HCT116 (cell line): Measurements from ENCODE around the gene ZXDC. TPM values are rescaled to one million over a fixed set of nuclear protein-coding genes. Genes with fewer than 3 reads are reported as not detected.

Experiments
- ATAC-seq: fragments of 200-7000 bp; cut with Tn5 transposase; 2 replicates; pipeline ENCODE4 v1.9.1; 2020; ENCODE audit warnings: mild to moderate bottlenecking, moderate library complexity
- BruUV-seq: library from RNA; stranded (reverse); fragments of 400-500 nt; replicated peaks from 2 replicates; lab custom pipeline; 2021; lab: Mats Ljungman, UMichigan
- CTCF ChIA-PET: fragments of 300-600 bp; sonication (Branson Sonifier 250); formaldehyde crosslinking; loops from one replicate; lab custom pipeline; 2021; ENCODE audit warnings: antibody characterized with exemption; lab: Charles Lee
- POLR2A ChIA-PET: fragments of 300-600, 350-600 bp; sonication (Branson Sonifier 250); formaldehyde crosslinking; loops from one replicate; lab custom pipeline; 2021; ENCODE audit warnings: antibody characterized with exemption; lab: Charles Lee
- RAD21 ChIA-PET, 2 experiments: fragments of 300-600 bp; sonication (Branson Sonifier 250); formaldehyde crosslinking; loops; one replicate each; lab custom pipeline; 2023; ENCODE audit warnings: low total read pairs in 2 of 2; ENCODE audit not compliant: uncharacterized antibody in 2 of 2, unreplicated experiment in 2 of 2, low non-redundant PET in 1 of 2; lab: Charles Lee
- DNase-seq: peaks from one replicate; pipeline ENCODE4 v3.0.0-alpha.2; 2010; ENCODE audit warnings: low read depth, low spot score
- H2AFZ ChIP-seq: fragments of 200-600 bp; shearing (Covaris generic), sonication (generic); 2 replicates; pipeline ENCODE4 v1.6.1; 2017; ENCODE audit warnings: low read depth, mixed run types, mixed read lengths, antibody characterized with exemption, low read length; ENCODE audit not compliant: poor library complexity, severe bottlenecking
- H3K27ac ChIP-seq: 2 replicates; pipeline ENCODE4 v1.5.1; 2012; ENCODE audit warnings: low read depth, low read length
- H3K27me3 ChIP-seq: fragments of 200-600 bp; sonication (generic); 2 replicates; pipeline ENCODE4 v1.6.1; 2016; ENCODE audit warnings: mixed run types, low read length, mixed read lengths; ENCODE audit not compliant: insufficient read depth
- H3K36me3 ChIP-seq, 2 experiments: fragments of 200-500 bp in 1 of 2; fragments of 200-600 bp in 1 of 2; sonication (Bioruptor generic) in 1 of 2; sonication (generic) in 1 of 2; 2 replicates each; pipeline versions ENCODE4 v1.5.1 to v1.6.1; 2014 to 2016; ENCODE audit warnings: low read length in 2 of 2, inconsistent platforms in 1 of 2, mixed read lengths in 1 of 2, mixed run types in 1 of 2; ENCODE audit not compliant: insufficient read depth in 2 of 2, control insufficient read depth in 1 of 2
- H3K4me1 ChIP-seq, 2 experiments: fragments of 200-600 bp in 1 of 2; sonication (generic) in 1 of 2; 2 replicates each; pipeline versions ENCODE4 v1.5.1 to v1.6.1; 2012 to 2017; ENCODE audit warnings: low read length in 2 of 2, inconsistent platforms in 1 of 2, mild to moderate bottlenecking in 1 of 2, mixed read lengths in 1 of 2, mixed run types in 1 of 2, moderate library complexity in 1 of 2; ENCODE audit not compliant: insufficient read depth in 2 of 2, control insufficient read depth in 1 of 2
- H3K4me2 ChIP-seq: fragments of 200-600 bp; sonication (generic); 2 replicates; pipeline ENCODE4 v1.6.1; 2017; ENCODE audit warnings: mixed run types, low read length, mixed read lengths
- H3K4me3 ChIP-seq, 2 experiments: fragments of 200-600 bp in 1 of 2; sonication (generic) in 1 of 2; replicated peaks in 1 of 2; 2 replicates each; pipeline ENCODE4 v1.5.1; 2011 to 2016; ENCODE audit warnings: low read length in 2 of 2, control low read depth in 1 of 2, low read depth in 1 of 2, mild to moderate bottlenecking in 1 of 2, mixed read lengths in 1 of 2, mixed run types in 1 of 2
- H3K79me2 ChIP-seq: fragments of 200-600 bp; sonication (generic); 2 replicates; pipeline ENCODE4 v1.6.1; 2017; ENCODE audit warnings: mild to moderate bottlenecking, mixed run types, low read length, moderate library complexity, mixed read lengths; ENCODE audit not compliant: insufficient read depth
- H3K9ac ChIP-seq: fragments of 200-600 bp; sonication (generic); 2 replicates; pipeline ENCODE4 v1.6.1; 2016; ENCODE audit warnings: low read length, mixed read lengths
- H3K9me2 ChIP-seq: fragments of 200-600 bp; sonication (generic), shearing (Covaris generic); 2 replicates; pipeline ENCODE4 v1.6.1; 2017; ENCODE audit warnings: mixed run types, mild to moderate bottlenecking, moderate library complexity; ENCODE audit not compliant: insufficient read depth
- H3K9me3 ChIP-seq, 2 experiments: fragments of 200-500 bp in 1 of 2; fragments of 200-600 bp in 1 of 2; sonication (Bioruptor generic) in 1 of 2; sonication (generic) in 1 of 2; 2 replicates each; pipeline ENCODE4 v1.6.1; 2014 to 2017; ENCODE audit warnings: low read length in 2 of 2, mixed read lengths in 2 of 2, inconsistent platforms in 1 of 2, low read depth in 1 of 2, mild to moderate bottlenecking in 1 of 2, mixed run types in 1 of 2, moderate library complexity in 1 of 2; ENCODE audit not compliant: control insufficient read depth in 1 of 2, insufficient read depth in 1 of 2
- H4K20me1 ChIP-seq: fragments of 200-600 bp; sonication (generic), shearing (Covaris generic); 2 replicates; pipeline ENCODE4 v1.6.1; 2017; ENCODE audit warnings: mixed run types, mild to moderate bottlenecking, moderate library complexity; ENCODE audit not compliant: insufficient read depth
- CEBPB ChIP-seq: IDR thresholded peaks from 2 replicates; pipeline ENCODE4 v1.6.1; 2012; ENCODE audit warnings: low read depth
- ELF1 ChIP-seq: IDR thresholded peaks from 2 replicates; pipeline ENCODE4 v1.6.1; 2012; ENCODE audit warnings: low read depth, borderline replicate concordance
- FOSL1 ChIP-seq: IDR thresholded peaks from 2 replicates; pipeline ENCODE4 v1.6.1; 2012; ENCODE audit warnings: low read depth
- JUND ChIP-seq: IDR thresholded peaks from 2 replicates; pipeline ENCODE4 v1.6.1; 2012
- MAX ChIP-seq: IDR thresholded peaks from 2 replicates; pipeline ENCODE4 v1.6.1; 2012
- SRF ChIP-seq: IDR thresholded peaks from 2 replicates; pipeline ENCODE4 v1.6.1; 2012; ENCODE audit warnings: low read depth
- TCF7L2 ChIP-seq: IDR thresholded peaks from 2 replicates; pipeline ENCODE4 v1.7.0; 2011; ENCODE audit warnings: borderline replicate concordance, inconsistent platforms; ENCODE audit not compliant: insufficient read depth, insufficient read length; ENCODE audit errors: extremely low read depth
- ZBTB33 ChIP-seq: IDR thresholded peaks from 2 replicates; pipeline ENCODE4 v1.6.1; 2011; ENCODE audit warnings: mild to moderate bottlenecking, low read length, moderate library complexity; ENCODE audit not compliant: insufficient replicate concordance; ENCODE audit errors: extremely low read depth
- intact Hi-C: fragments of 100-400 bp; cut with micrococcal nuclease; formaldehyde crosslinking; loops from 2 replicates; pipeline ENCODE4 v1.10.0; 2022
- total RNA-seq: library from RNA; stranded (reverse); gene quantifications from one replicate; pipeline ENCODE4 v1.2.1, GENCODE V29; 2021; ENCODE audit not compliant: unreplicated experiment

Gene ZXDC
- total RNA-seq, 1 experiment from 2014 or later = 29.9 TPM

GRCh38 chr3:126463521-126463920, 12.2 kb downstream of the ZXDC start (continued):
- TF ChIP-seq FOSL1 (no peak), SRF (no peak), ELF1 (no peak), JUND (no peak)
- TF ChIP-seq, all 23 proteins: peak for 0

- ChIA-PET CTCF (no interaction called here), RAD21 (no interaction called here)
- H3K9me2 ChIP-seq = no peaks in the 10 kb centered on the region
- DNase-seq (no peak), ATAC-seq (no peak)
- H3K9ac ChIP-seq = no peak overlapping the region
- TF ChIP-seq TCF7L2 (no peak), MAX (no peak), ZBTB33 (no peak), CEBPB (no peak)
- TF ChIP-seq, all 23 proteins: peak for 0
- BruUV-seq = no TSS peak
- H4K20me1 ChIP-seq = no peaks in the 10 kb centered on the region
- peaks cover 65 to 67% of the 10 kb centered on the region in 2 experiments; a peak in 3 of 4 replicates for H3K36me3 ChIP-seq
- intact Hi-C loops = no loop called here
- no peaks in the 10 kb centered on the region for H3K27me3 ChIP-seq
- POLR2A ChIA-PET = no interaction called here
- no peaks in the 10 kb centered on the region for H3K9me3 ChIP-seq
- no peak overlapping the region for H3K4me2 ChIP-seq
- H2AFZ ChIP-seq = no peak overlapping the region
- H3K4me1 ChIP-seq = no peaks in the 10 kb centered on the region
- no peak overlapping the region for H3K4me3 ChIP-seq
- no peak overlapping the region for H3K27ac ChIP-seq
- peaks cover 33% of the 10 kb centered on the region for H3K79me2 ChIP-seq
Observed at GRCh38 chr3:126461450-126462070, 14.1 kb downstream of the ZXDC start.
